CD14-positive monocyte (primary cell): Measurements from ENCODE around the gene TOP2B. TPM values are rescaled to one million over a fixed set of nuclear protein-coding genes. Genes with fewer than 3 reads are reported as not detected.

Experiments
- DNase-seq, 3 donors: peaks; one replicate each; pipeline ENCODE4 v3.0.0-alpha.2; 2011 to 2022
- H2AFZ ChIP-seq: 2 replicates; pipeline ENCODE4 v1.6.0; 2012; ENCODE audit warnings: mild to moderate bottlenecking, low read depth, low read length, inconsistent platforms; ENCODE audit not compliant: insufficient read depth, poor library complexity, severe bottlenecking
- H3K27ac ChIP-seq, 2 donors: 1 replicate in 1 of 2; 2 replicates in 1 of 2; pipeline ENCODE4 v1.5.1; 2012 to 2013; ENCODE audit warnings: low read length in 2 of 2, control low read depth in 1 of 2, inconsistent platforms in 1 of 2, low read depth in 1 of 2, mild to moderate bottlenecking in 1 of 2
- H3K27me3 ChIP-seq, 2 donors: one replicate each; pipeline versions ENCODE4 v1.6.0 to v1.6.1; 2011 to 2013; ENCODE audit warnings: low read length in 2 of 2; ENCODE audit not compliant: control insufficient read depth in 2 of 2, insufficient read depth in 2 of 2
- H3K36me3 ChIP-seq, 2 donors: replicated peaks in 1 of 2; 1 replicate in 1 of 2; 2 replicates in 1 of 2; pipeline versions ENCODE4 v1.5.1 to v1.6.1; 2012 to 2013; ENCODE audit warnings: low read length in 2 of 2, control low read depth in 1 of 2, inconsistent platforms in 1 of 2, mild to moderate bottlenecking in 1 of 2; ENCODE audit not compliant: insufficient read depth in 2 of 2, control insufficient read depth in 1 of 2
- H3K4me1 ChIP-seq, 2 donors: 1 replicate in 1 of 2; 2 replicates in 1 of 2; pipeline versions ENCODE4 v1.5.1 to v1.6.1; 2012 to 2013; ENCODE audit warnings: low read length in 2 of 2, control low read depth in 1 of 2, inconsistent platforms in 1 of 2, mild to moderate bottlenecking in 1 of 2, moderate library complexity in 1 of 2; ENCODE audit not compliant: insufficient read depth in 2 of 2, control insufficient read depth in 1 of 2
- H3K4me2 ChIP-seq: replicated peaks from 2 replicates; pipeline ENCODE3; 2012; ENCODE audit warnings: low read length, moderate library complexity, mild to moderate bottlenecking; ENCODE audit not compliant: poor library complexity, severe bottlenecking; ENCODE audit errors: extremely low read depth
- H3K4me3 ChIP-seq, 3 experiments: fragments of 200-600 bp in 1 of 3; sonication (generic) in 1 of 3; replicated peaks in 1 of 3; 1 replicate in 2 of 3; 2 replicates in 1 of 3; pipeline ENCODE4 v1.5.1; 2011 to 2013; ENCODE audit warnings: low read length in 3 of 3, mild to moderate bottlenecking in 3 of 3, control low read depth in 2 of 3, low read depth in 2 of 3, inconsistent platforms in 1 of 3, moderate library complexity in 1 of 3
- H3K79me2 ChIP-seq: 2 replicates; pipeline ENCODE4 v1.6.0; 2012; ENCODE audit warnings: mild to moderate bottlenecking, control low read depth, inconsistent platforms, low read length, moderate library complexity; ENCODE audit not compliant: insufficient read depth
- H3K9ac ChIP-seq: 2 replicates; pipeline ENCODE4 v1.6.0; 2017; ENCODE audit warnings: low read length, mild to moderate bottlenecking; ENCODE audit not compliant: insufficient read depth, poor library complexity, severe bottlenecking
- H3K9me3 ChIP-seq, 2 donors: replicated peaks in 1 of 2; 1 replicate in 1 of 2; 2 replicates in 1 of 2; pipeline versions ENCODE4 v1.5.1 to v1.6.1; 2012 to 2013; ENCODE audit warnings: low read length in 2 of 2, control low read depth in 1 of 2; ENCODE audit not compliant: control insufficient read depth in 1 of 2, insufficient read depth in 1 of 2
- H4K20me1 ChIP-seq: 2 replicates; pipeline ENCODE4 v1.6.0; 2012; ENCODE audit warnings: mild to moderate bottlenecking, low read length, control low read depth, moderate library complexity; ENCODE audit not compliant: insufficient read depth
- H3K27ac Mint-ChIP-seq, 7 donors: one replicate each; pipeline ENCODE4 v1.8.0; 2020; ENCODE audit warnings: mild to moderate bottlenecking in 7 of 7, mixed read lengths in 7 of 7, moderate library complexity in 6 of 7, inconsistent platforms in 2 of 7
- H3K27me3 Mint-ChIP-seq, 3 donors: one replicate each; pipeline ENCODE4 v1.8.0; 2021 to 2022; ENCODE audit warnings: low read depth in 3 of 3, mild to moderate bottlenecking in 3 of 3, mixed read lengths in 3 of 3, moderate library complexity in 3 of 3, inconsistent platforms in 1 of 3
- H3K36me3 Mint-ChIP-seq, 2 donors: one replicate each; pipeline ENCODE4 v1.8.0; 2020; ENCODE audit warnings: mixed read lengths in 2 of 2, inconsistent platforms in 1 of 2, mild to moderate bottlenecking in 1 of 2
- H3K4me1 Mint-ChIP-seq: one replicate; pipeline ENCODE4 v1.8.0; 2020; ENCODE audit warnings: mild to moderate bottlenecking, mixed read lengths
- H3K4me3 Mint-ChIP-seq, 2 donors: one replicate each; pipeline ENCODE4 v1.8.0; 2020; ENCODE audit warnings: mild to moderate bottlenecking in 2 of 2, mixed read lengths in 2 of 2, moderate library complexity in 1 of 2
- H3K9me3 Mint-ChIP-seq, 7 donors: one replicate each; pipeline ENCODE4 v1.8.0; 2020 to 2022; ENCODE audit warnings: mixed read lengths in 7 of 7, mild to moderate bottlenecking in 6 of 7, moderate library complexity in 6 of 7, inconsistent platforms in 2 of 7
- WGBS: methylation state at CpG from one replicate; pipeline ENCODE4 v1.1.5; 2013; ENCODE audit warnings: missing lambda C conversion rate; ENCODE audit not compliant: insufficient coverage; 5-methylcytosine and 5-hydroxymethylcytosine counted together
- intact Hi-C, 2 donors: fragments of 100-400 bp; cut with micrococcal nuclease; formaldehyde crosslinking; loops; one replicate each; pipeline versions ENCODE4 v1.15.0 to v1.15.1; 2023
- polyA plus RNA-seq, 3 donors: library from polyadenylated mRNA; depleted of rRNA in 1 of 3; unstranded in 2 of 3; stranded (reverse) in 1 of 3; fragments of 300-500 nt in 2 of 3; fragments of >200 nt in 1 of 3; fragmentation: Illumina TruSeq in 2 of 3; gene quantifications; 1 replicate in 2 of 3; 2 replicates in 1 of 3; pipeline ENCODE4 v1.2.3, GENCODE V29; 2012 to 2021
- TF ChIP-seq, protein P1 (sequence below): fragments of 200-600 bp; IDR thresholded peaks from one replicate; pipeline ENCODE4 v1.8.0; 2022; ENCODE audit warnings: antibody characterized with exemption, mild to moderate bottlenecking

TOP2B gene
- polyA plus RNA-seq, 3 donors: 21.4 to 27.0 (median 26.1) TPM

DNA sequence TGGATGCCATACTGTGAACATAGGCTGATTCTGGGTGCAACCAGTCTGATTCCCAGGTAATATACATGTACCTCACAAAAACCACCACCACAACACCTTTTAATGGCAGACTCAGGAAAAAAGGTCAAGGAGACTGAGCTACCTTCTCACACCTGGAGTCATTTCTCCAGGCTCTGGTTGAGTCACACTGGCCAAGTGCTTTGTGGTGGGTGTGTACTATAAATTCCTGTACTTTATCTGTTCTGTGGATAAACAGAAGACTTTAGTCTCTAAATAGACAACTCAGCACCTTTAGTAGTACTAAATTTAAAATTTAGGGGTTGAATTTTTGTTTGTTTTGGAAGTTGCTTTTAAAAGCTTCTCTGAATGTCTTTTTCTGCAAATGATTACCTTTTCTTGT lies 46.7 kb downstream of the TOP2B start:
- intact Hi-C loops: no loop called here
- H2AFZ ChIP-seq: no peak overlapping the region
- no peak overlapping the region for H3K27ac ChIP-seq
- H3K27me3 ChIP-seq: no peaks in the 10 kb centered on the region
- no peaks in the 10 kb centered on the region for H3K27me3 Mint-ChIP-seq
- peaks cover 56 to 73% of the 10 kb centered on the region in 2 donors for H3K36me3 Mint-ChIP-seq
- no peak overlapping the region for H3K4me2 ChIP-seq
- H3K9me3 ChIP-seq: no peaks in the 10 kb centered on the region
- H3K36me3 ChIP-seq: peaks cover 68 to 94% of the 10 kb centered on the region in 2 donors
- no peak overlapping the region for H3K4me3 ChIP-seq
- H3K27ac Mint-ChIP-seq: no peak overlapping the region
- H3K4me1 ChIP-seq: no peaks in the 10 kb centered on the region
- no peaks in the 10 kb centered on the region for H4K20me1 ChIP-seq
- no peaks in the 10 kb centered on the region for H3K79me2 ChIP-seq
- no peaks in the 10 kb centered on the region for H3K9me3 Mint-ChIP-seq
- H3K9ac ChIP-seq: no peak overlapping the region
- H3K4me3 Mint-ChIP-seq: no peak overlapping the region
- H3K4me1 Mint-ChIP-seq: no peaks in the 10 kb centered on the region
- TF ChIP-seq, protein P1, sequence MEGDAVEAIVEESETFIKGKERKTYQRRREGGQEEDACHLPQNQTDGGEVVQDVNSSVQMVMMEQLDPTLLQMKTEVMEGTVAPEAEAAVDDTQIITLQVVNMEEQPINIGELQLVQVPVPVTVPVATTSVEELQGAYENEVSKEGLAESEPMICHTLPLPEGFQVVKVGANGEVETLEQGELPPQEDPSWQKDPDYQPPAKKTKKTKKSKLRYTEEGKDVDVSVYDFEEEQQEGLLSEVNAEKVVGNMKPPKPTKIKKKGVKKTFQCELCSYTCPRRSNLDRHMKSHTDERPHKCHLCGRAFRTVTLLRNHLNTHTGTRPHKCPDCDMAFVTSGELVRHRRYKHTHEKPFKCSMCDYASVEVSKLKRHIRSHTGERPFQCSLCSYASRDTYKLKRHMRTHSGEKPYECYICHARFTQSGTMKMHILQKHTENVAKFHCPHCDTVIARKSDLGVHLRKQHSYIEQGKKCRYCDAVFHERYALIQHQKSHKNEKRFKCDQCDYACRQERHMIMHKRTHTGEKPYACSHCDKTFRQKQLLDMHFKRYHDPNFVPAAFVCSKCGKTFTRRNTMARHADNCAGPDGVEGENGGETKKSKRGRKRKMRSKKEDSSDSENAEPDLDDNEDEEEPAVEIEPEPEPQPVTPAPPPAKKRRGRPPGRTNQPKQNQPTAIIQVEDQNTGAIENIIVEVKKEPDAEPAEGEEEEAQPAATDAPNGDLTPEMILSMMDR: no peak
- DNase-seq: no peak

DNA sequence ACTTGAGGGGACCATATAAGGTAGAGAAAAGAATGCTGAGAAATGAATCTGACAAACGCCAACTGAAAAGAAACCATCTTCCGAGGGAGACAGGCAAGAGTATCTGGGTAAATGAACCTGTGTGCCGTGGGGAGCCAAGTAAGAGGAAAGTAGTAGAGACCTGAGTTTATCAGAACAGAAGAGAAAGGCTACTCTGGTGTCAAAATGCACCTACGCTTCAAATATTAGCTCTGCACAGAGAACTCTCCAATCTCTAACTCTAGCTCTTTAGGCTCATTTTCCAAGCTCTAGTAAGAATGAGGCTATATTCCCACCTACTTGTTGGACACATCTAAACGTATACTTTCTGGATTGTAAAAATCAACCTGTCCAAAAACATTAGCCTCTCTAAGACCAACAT lies 53.5 kb downstream of the TOP2B start:
- H3K36me3 Mint-ChIP-seq: peaks cover 67 to 72% of the 10 kb centered on the region in 2 donors
- H3K4me1 Mint-ChIP-seq: no peaks in the 10 kb centered on the region
- Histone ChIP-seq H3K9me3 (no peaks in the 10 kb centered on the region), H3K79me2 (no peaks in the 10 kb centered on the region), H3K36me3 (peaks cover 85 to 94% of the 10 kb centered on the region in 2 donors), H3K4me3 (no peak overlapping the region), H3K27me3 (no peaks in the 10 kb centered on the region), H3K27ac (peak overlapping the region in 1 of 2 donors; percentile 7), H3K9ac (no peak overlapping the region), H2AFZ (no peak overlapping the region), H3K4me1 (no peaks in the 10 kb centered on the region), H3K4me2 (no peak overlapping the region), H4K20me1 (peaks cover 4% of the 10 kb centered on the region)
- TF ChIP-seq, protein P1: no peak
- H3K9me3 Mint-ChIP-seq: no peaks in the 10 kb centered on the region
- no peak overlapping the region for H3K4me3 Mint-ChIP-seq
- no peak for DNase-seq
- H3K27me3 Mint-ChIP-seq: no peaks in the 10 kb centered on the region
- intact Hi-C loops: no loop called here
- 98% methylated on average over 5 of the region's 5 CpGs for WGBS
- H3K27ac Mint-ChIP-seq: peak overlapping the region in 2 of 7 donors; percentile 22 to 39
